ENCODE measurements around the gene KCNQ4. TPM values are rescaled to one million over a fixed set of nuclear protein-coding genes. Genes with fewer than 3 reads are reported as not detected.

KCNQ4 gene
- total and polyA plus RNA-seq, 10 of the 15 experiments (the other 5 are each of a cell fraction or from before 2014, with no cell fraction given), result 0.04 to 0.18 (median 0.08) TPM; not detected in 2

DNA sequence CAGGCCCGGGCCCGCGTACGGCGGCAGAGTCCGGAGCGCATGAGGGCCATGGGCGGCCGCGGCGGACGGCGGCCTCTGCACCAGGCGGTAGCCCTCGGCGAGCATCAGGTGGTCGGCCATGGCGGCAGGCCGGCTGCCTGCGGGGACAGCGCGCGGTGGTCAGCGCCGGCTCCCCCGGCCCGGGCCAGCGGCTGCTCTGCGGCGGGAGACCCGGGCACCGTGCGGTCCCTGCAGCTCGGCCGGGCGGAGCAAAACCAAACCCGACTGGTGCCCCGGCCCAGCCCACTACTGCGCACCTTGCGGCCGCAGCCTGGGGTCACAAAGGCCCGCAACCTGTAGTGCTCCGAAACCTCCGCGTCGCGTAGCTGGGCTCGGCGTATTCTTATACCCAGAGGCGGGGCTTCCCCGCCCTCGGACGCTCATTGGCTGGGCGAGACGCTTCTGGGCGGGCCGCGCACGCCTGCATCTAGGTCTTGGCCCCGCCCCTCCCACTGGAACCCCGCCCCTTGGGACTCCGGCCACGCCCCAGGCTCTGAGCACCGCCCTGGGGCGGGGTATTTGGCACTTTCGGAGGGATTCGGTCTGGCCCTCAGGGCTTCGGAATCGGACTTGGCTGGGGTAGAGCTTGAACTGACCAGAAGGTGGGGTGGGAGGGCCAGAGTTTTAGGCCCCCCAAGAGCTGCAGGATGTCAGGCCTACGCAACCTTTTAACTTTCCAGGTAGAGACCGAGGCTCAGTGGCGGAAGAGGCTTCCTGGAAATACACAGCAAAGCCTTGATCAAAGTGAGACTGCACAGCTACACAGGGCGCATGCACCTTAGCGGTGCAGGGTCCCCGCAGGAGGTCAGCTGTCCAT lies 78.6 kb downstream of the KCNQ4 start, which contains the start of gene CITED4 (continued):
- peak; percentile 70 for TF ChIP-seq DPF2 (IDR thresholded peaks at IDR 0.05)
- TF ChIP-seq TBL1XR1 (IDR thresholded peaks at IDR 0.05; ENCODE audit: low read depth, low read length), result no peak
- peak; percentile 82 for TF ChIP-seq LARP7 (IDR thresholded peaks at IDR 0.05)
- TF ChIP-seq SMAD1 (IDR thresholded peaks at IDR 0.05; ENCODE audit: low read depth, partially characterized antibody), result no peak
- no peak for TF ChIP-seq ZNF622 (IDR thresholded peaks at IDR 0.05)
- TF ChIP-seq IKZF1 (conservative IDR thresholded peaks at IDR 0.05), result peak; percentile 20; the same call in 1 of the 2 replicates
- TF ChIP-seq, protein P1, sequence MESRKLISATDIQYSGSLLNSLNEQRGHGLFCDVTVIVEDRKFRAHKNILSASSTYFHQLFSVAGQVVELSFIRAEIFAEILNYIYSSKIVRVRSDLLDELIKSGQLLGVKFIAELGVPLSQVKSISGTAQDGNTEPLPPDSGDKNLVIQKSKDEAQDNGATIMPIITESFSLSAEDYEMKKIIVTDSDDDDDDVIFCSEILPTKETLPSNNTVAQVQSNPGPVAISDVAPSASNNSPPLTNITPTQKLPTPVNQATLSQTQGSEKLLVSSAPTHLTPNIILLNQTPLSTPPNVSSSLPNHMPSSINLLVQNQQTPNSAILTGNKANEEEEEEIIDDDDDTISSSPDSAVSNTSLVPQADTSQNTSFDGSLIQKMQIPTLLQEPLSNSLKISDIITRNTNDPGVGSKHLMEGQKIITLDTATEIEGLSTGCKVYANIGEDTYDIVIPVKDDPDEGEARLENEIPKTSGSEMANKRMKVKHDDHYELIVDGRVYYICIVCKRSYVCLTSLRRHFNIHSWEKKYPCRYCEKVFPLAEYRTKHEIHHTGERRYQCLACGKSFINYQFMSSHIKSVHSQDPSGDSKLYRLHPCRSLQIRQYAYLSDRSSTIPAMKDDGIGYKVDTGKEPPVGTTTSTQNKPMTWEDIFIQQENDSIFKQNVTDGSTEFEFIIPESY (IDR thresholded peaks at IDR 0.05), result no peak
- TF ChIP-seq SP1 (IDR thresholded peaks at IDR 0.05; ENCODE audit: low read depth, low read length), result peak; percentile 71
- no peak for TF ChIP-seq EP300 (IDR thresholded peaks at IDR 0.05; ENCODE audit: borderline replicate concordance in 1 of 2, control insufficient read depth in 1 of 2, low read depth in 2 of 2, low read length in 2 of 2)
- TF ChIP-seq, protein P2, sequence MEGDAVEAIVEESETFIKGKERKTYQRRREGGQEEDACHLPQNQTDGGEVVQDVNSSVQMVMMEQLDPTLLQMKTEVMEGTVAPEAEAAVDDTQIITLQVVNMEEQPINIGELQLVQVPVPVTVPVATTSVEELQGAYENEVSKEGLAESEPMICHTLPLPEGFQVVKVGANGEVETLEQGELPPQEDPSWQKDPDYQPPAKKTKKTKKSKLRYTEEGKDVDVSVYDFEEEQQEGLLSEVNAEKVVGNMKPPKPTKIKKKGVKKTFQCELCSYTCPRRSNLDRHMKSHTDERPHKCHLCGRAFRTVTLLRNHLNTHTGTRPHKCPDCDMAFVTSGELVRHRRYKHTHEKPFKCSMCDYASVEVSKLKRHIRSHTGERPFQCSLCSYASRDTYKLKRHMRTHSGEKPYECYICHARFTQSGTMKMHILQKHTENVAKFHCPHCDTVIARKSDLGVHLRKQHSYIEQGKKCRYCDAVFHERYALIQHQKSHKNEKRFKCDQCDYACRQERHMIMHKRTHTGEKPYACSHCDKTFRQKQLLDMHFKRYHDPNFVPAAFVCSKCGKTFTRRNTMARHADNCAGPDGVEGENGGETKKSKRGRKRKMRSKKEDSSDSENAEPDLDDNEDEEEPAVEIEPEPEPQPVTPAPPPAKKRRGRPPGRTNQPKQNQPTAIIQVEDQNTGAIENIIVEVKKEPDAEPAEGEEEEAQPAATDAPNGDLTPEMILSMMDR (IDR thresholded peaks at IDR 0.05 in 2 of 3, conservative IDR thresholded peaks at IDR 0.05 in 1 of 3; ENCODE audit: control insufficient read depth in 2 of 3, extremely low read depth in 1 of 3, insufficient read depth in 1 of 3, low read depth in 3 of 3, low read length in 3 of 3), result peak in 2 of 3 experiments; percentile 11 to 34; a peak in 3 of 6 replicates
- no peak for TF ChIP-seq CBX3 (IDR thresholded peaks at IDR 0.05; ENCODE audit: borderline replicate concordance, low read depth)
- TF ChIP-seq, protein P3, sequence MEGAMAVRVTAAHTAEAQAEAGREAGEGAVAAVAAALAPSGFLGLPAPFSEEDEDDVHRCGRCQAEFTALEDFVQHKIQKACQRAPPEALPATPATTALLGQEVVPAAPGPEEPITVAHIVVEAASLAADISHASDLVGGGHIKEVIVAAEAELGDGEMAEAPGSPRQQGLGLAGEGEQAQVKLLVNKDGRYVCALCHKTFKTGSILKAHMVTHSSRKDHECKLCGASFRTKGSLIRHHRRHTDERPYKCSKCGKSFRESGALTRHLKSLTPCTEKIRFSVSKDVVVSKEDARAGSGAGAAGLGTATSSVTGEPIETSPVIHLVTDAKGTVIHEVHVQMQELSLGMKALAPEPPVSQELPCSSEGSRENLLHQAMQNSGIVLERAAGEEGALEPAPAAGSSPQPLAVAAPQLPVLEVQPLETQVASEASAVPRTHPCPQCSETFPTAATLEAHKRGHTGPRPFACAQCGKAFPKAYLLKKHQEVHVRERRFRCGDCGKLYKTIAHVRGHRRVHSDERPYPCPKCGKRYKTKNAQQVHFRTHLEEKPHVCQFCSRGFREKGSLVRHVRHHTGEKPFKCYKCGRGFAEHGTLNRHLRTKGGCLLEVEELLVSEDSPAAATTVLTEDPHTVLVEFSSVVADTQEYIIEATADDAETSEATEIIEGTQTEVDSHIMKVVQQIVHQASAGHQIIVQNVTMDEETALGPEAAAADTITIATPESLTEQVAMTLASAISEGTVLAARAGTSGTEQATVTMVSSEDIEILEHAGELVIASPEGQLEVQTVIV (IDR thresholded peaks at IDR 0.05; ENCODE audit: borderline replicate concordance, partially characterized antibody), result no peak
- TF ChIP-seq KLF5 (IDR thresholded peaks at IDR 0.05; ENCODE audit: partially characterized antibody), result no peak
- no peak for TF ChIP-seq SUPT20H (IDR thresholded peaks at IDR 0.05; ENCODE audit: borderline replicate concordance, control insufficient read depth, low read depth, low read length)

All from GM12878 (cell line).